HepG2 (cell line): Measurements from ENCODE around the gene TMEM235. TPM values are rescaled to one million over a fixed set of nuclear protein-coding genes. Genes with fewer than 3 reads are reported as not detected.

Experiments
- DPF2 ChIP-seq: sonication (generic); formaldehyde crosslinking; IDR thresholded peaks from 2 replicates; pipeline ENCODE4 v1.4.0; 2020; ENCODE audit warnings: mild to moderate bottlenecking, low read depth, missing genetic modification reagents, borderline replicate concordance
- FUBP1 ChIP-seq: sonication (generic); formaldehyde crosslinking; IDR thresholded peaks from 2 replicates; pipeline ENCODE4 v1.5.1; 2020; ENCODE audit warnings: missing genetic modification reagents, mild to moderate bottlenecking, borderline replicate concordance
- KLF13 ChIP-seq: sonication (generic); formaldehyde crosslinking; IDR thresholded peaks from 2 replicates; pipeline ENCODE4 v1.4.0; 2020; ENCODE audit warnings: mild to moderate bottlenecking, missing genetic modification reagents
- ZNF260 ChIP-seq: sonication (generic); formaldehyde crosslinking; IDR thresholded peaks from 2 replicates; pipeline ENCODE4 v1.4.0; 2020; ENCODE audit warnings: missing genetic modification reagents, low read depth, mild to moderate bottlenecking, borderline replicate concordance
- polyA plus RNA-seq, 8 experiments: library from polyadenylated mRNA; depleted of rRNA in 3 of 8; stranded (reverse) in 7 of 8; unstranded in 1 of 8; fragments of >200 nt; fragmentation: Illumina TruSeq in 4 of 8; extraction: Trizol in 4 of 8; gene quantifications; 2 replicates each; pipeline versions ENCODE4 v1.2.1 to v1.2.3, GENCODE V29; 2011 to 2016; ENCODE audit warnings: low read depth in 4 of 8, missing spikeins in 1 of 8, mixed read lengths in 1 of 8; ENCODE audit not compliant: insufficient read depth in 1 of 8
- total RNA-seq, 5 experiments: library from RNA; depleted of rRNA; stranded (reverse); fragments of >200 nt; fragmentation: Illumina TruSeq; extraction: Trizol; gene quantifications; 2 replicates each; pipeline ENCODE4 v1.2.3, GENCODE V29; 2016; ENCODE audit warnings: low read depth in 1 of 5
- TF ChIP-seq, protein P1 (sequence below): sonication (generic); formaldehyde crosslinking; IDR thresholded peaks from 2 replicates; pipeline ENCODE4 v1.4.0; 2020; ENCODE audit warnings: mild to moderate bottlenecking, missing genetic modification reagents
- TF ChIP-seq, protein P2 (sequence below): IDR thresholded peaks from 2 replicates; pipeline ENCODE4 v1.6.1; 2012; ENCODE audit warnings: inconsistent platforms
- TF ChIP-seq, protein P3 (sequence below): sonication (generic); formaldehyde crosslinking; IDR thresholded peaks from 2 replicates; pipeline ENCODE4 v1.4.0; 2020; ENCODE audit warnings: missing genetic modification reagents, borderline replicate concordance
- TF ChIP-seq, protein P4 (sequence below): IDR thresholded peaks from 2 replicates; pipeline ENCODE4 v1.6.1; 2018; ENCODE audit warnings: missing genetic modification reagents, mild to moderate bottlenecking, missing compliant biosample characterization

The TMEM235 gene
- total and polyA plus RNA-seq, 2 of the 13 experiments (the other 11 are each of a cell fraction or from before 2014, with no cell fraction given), result not detected

GRCh38 chr17:78247304-78247703, 15.9 kb downstream of the TMEM235 start (continued):
- TF ChIP-seq, protein P1, sequence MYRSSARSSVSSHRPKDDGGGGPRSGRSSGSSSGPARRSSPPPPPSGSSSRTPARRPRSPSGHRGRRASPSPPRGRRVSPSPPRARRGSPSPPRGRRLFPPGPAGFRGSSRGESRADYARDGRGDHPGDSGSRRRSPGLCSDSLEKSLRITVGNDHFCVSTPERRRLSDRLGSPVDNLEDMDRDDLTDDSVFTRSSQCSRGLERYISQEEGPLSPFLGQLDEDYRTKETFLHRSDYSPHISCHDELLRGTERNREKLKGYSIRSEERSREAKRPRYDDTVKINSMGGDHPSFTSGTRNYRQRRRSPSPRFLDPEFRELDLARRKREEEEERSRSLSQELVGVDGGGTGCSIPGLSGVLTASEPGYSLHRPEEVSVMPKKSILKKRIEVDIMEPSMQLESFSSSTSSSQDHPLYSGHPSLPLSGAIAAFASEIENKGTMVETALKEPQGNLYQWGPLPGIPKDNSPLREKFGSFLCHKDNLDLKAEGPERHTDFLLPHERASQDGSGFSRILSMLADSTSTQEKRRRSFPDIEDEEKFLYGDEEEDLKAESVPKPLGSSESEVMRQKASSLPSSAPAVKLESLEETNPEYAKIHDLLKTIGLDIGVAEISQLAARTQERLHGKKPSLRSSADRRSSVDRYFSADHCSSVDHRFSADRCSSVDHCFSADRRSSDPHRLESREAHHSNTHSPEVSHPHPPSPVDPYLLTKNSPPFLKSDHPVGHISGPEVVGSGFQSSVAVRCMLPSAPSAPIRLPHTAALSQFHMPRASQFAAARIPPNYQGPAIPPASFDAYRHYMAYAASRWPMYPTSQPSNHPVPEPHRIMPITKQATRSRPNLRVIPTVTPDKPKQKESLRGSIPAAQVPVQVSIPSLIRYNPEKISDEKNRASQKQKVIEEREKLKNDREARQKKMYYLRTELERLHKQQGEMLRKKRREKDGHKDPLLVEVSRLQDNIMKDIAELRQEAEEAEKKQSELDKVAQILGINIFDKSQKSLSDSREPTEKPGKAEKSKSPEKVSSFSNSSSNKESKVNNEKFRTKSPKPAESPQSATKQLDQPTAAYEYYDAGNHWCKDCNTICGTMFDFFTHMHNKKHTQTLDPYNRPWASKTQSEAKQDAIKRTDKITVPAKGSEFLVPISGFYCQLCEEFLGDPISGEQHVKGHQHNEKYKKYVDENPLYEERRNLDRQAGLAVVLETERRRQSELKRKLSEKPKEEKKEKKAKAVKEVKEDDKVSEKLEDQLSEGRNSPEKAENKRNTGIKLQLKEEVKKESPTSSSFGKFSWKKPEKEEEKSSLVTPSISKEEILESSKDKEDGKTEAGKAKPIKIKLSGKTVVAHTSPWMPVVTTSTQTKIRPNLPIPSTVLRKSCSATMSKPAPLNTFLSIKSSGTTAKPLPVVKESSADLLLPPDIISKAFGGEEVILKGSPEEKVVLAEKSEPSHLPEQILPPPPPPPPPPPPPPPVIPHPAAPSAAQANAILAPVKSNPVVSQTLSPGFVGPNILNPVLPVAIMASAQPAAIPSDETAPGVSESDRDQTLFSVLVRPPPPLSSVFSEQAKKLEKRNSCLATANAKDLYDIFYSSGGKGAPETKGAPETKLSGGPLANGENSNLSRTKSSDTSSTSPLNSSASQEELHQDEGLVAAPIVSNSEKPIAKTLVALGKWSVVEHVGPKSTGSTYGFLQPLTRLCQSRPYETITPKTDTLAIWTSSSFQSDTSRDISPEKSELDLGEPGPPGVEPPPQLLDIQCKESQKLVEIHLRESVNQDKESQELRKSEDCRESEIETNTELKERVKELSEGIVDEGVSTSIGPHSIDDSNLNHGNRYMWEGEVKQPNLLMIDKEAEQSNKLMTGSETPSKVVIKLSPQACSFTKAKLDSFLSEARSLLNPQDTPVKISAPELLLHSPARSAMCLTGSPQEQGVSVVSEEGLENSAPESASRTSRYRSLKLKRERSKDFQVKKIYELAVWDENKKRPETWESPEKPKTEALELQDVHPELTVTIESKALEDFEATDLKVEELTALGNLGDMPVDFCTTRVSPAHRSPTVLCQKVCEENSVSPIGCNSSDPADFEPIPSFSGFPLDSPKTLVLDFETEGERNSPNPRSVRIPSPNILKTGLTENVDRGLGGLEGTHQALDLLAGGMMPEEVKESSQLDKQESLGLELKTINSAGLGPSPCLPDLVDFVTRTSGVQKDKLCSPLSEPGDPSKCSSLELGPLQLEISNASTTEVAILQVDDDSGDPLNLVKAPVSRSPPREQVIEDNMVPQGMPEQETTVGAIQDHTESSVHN (CRISPR knock-in tag), result no peak
- TF ChIP-seq DPF2 (CRISPR knock-in tag) (no peak), KLF13 (CRISPR knock-in tag) (no peak), FUBP1 (CRISPR knock-in tag) (no peak), ZNF260 (CRISPR knock-in tag) (no peak)
- TF ChIP-seq, protein P2, sequence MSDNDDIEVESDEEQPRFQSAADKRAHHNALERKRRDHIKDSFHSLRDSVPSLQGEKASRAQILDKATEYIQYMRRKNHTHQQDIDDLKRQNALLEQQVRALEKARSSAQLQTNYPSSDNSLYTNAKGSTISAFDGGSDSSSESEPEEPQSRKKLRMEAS, result no peak
- TF ChIP-seq, protein P3, sequence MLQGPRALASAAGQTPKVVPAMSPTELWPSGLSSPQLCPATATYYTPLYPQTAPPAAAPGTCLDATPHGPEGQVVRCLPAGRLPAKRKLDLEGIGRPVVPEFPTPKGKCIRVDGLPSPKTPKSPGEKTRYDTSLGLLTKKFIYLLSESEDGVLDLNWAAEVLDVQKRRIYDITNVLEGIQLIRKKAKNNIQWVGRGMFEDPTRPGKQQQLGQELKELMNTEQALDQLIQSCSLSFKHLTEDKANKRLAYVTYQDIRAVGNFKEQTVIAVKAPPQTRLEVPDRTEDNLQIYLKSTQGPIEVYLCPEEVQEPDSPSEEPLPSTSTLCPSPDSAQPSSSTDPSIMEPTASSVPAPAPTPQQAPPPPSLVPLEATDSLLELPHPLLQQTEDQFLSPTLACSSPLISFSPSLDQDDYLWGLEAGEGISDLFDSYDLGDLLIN, result no peak
- TF ChIP-seq, protein P4, sequence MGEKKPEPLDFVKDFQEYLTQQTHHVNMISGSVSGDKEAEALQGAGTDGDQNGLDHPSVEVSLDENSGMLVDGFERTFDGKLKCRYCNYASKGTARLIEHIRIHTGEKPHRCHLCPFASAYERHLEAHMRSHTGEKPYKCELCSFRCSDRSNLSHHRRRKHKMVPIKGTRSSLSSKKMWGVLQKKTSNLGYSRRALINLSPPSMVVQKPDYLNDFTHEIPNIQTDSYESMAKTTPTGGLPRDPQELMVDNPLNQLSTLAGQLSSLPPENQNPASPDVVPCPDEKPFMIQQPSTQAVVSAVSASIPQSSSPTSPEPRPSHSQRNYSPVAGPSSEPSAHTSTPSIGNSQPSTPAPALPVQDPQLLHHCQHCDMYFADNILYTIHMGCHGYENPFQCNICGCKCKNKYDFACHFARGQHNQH (CRISPR knock-in tag), result no peak
